ENCODE data around the gene CHRNA10.

DNA sequence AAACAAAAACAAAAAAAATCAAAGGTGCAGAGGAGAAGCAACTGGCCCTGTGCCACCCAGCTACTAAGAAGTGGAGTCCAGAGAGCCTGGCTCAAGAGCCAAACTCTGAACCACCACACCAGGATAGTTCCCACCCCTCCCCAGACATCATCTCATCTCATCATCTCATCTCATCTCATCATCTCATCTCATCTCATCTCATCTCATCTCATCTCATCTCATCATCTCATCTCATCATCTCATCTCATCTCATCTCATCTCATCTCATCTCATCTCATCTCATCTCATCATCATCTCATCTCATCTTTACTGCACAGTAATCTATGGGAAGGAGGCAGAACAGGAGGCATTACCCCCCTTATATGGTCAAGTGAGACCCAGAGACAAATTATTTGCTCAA, 8.3 kb downstream of the CHRNA10 start:
- no peak for TF ChIP-seq SMC3 (IDR thresholded peaks at IDR 0.05; ENCODE audit: low read depth, low read length)
- TF ChIP-seq EP300 (IDR thresholded peaks at IDR 0.05; ENCODE audit: borderline replicate concordance in 1 of 2, low read depth in 1 of 2, low read length in 1 of 2): no peak
- no peak for TF ChIP-seq RAD21 (IDR thresholded peaks at IDR 0.05; ENCODE audit: low read length)
- TF ChIP-seq, protein P1, sequence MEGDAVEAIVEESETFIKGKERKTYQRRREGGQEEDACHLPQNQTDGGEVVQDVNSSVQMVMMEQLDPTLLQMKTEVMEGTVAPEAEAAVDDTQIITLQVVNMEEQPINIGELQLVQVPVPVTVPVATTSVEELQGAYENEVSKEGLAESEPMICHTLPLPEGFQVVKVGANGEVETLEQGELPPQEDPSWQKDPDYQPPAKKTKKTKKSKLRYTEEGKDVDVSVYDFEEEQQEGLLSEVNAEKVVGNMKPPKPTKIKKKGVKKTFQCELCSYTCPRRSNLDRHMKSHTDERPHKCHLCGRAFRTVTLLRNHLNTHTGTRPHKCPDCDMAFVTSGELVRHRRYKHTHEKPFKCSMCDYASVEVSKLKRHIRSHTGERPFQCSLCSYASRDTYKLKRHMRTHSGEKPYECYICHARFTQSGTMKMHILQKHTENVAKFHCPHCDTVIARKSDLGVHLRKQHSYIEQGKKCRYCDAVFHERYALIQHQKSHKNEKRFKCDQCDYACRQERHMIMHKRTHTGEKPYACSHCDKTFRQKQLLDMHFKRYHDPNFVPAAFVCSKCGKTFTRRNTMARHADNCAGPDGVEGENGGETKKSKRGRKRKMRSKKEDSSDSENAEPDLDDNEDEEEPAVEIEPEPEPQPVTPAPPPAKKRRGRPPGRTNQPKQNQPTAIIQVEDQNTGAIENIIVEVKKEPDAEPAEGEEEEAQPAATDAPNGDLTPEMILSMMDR (IDR thresholded peaks at IDR 0.05): no peak
- TF ChIP-seq, protein P2, sequence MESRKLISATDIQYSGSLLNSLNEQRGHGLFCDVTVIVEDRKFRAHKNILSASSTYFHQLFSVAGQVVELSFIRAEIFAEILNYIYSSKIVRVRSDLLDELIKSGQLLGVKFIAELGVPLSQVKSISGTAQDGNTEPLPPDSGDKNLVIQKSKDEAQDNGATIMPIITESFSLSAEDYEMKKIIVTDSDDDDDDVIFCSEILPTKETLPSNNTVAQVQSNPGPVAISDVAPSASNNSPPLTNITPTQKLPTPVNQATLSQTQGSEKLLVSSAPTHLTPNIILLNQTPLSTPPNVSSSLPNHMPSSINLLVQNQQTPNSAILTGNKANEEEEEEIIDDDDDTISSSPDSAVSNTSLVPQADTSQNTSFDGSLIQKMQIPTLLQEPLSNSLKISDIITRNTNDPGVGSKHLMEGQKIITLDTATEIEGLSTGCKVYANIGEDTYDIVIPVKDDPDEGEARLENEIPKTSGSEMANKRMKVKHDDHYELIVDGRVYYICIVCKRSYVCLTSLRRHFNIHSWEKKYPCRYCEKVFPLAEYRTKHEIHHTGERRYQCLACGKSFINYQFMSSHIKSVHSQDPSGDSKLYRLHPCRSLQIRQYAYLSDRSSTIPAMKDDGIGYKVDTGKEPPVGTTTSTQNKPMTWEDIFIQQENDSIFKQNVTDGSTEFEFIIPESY (IDR thresholded peaks at IDR 0.05; ENCODE audit: borderline replicate concordance, low read depth): no peak
- TF ChIP-seq TEAD4 (IDR thresholded peaks at IDR 0.05; ENCODE audit: borderline replicate concordance, insufficient read depth): no peak

Data from SK-N-SH (cell line).